HepG2 (cell line): ENCODE results near the gene BAG5.

ENCODE experiments used
- ADNP ChIP-seq: sonication (generic); formaldehyde crosslinking; IDR thresholded peaks from 2 replicates; pipeline ENCODE4 v1.4.0; 2020; ENCODE audit warnings: missing genetic modification reagents
- CREM ChIP-seq, 2 experiments: sonication (generic) in 1 of 2; formaldehyde crosslinking in 1 of 2; IDR thresholded peaks; 2 replicates each; pipeline versions ENCODE4 v1.4.0 to v1.6.1; 2016 to 2020; ENCODE audit warnings: antibody characterized with exemption in 1 of 2, mild to moderate bottlenecking in 1 of 2, missing genetic modification reagents in 1 of 2
- CTCF ChIP-seq: sonication (generic); formaldehyde crosslinking; IDR thresholded peaks from 2 replicates; pipeline ENCODE4 v1.5.0; 2020; ENCODE audit warnings: mild to moderate bottlenecking, missing genetic modification reagents, moderate library complexity
- IKZF4 ChIP-seq: sonication (generic); formaldehyde crosslinking; IDR thresholded peaks from 2 replicates; pipeline ENCODE4 v1.5.1; 2020; ENCODE audit warnings: borderline replicate concordance, mild to moderate bottlenecking, low read depth, missing genetic modification reagents; ENCODE audit errors: not compliant biosample characterization
- MTA1 ChIP-seq: sonication (generic); formaldehyde crosslinking; IDR thresholded peaks from 2 replicates; pipeline ENCODE4 v1.4.0; 2020; ENCODE audit warnings: missing genetic modification reagents, mild to moderate bottlenecking, borderline replicate concordance
- NCOR1 ChIP-seq: fragments of 200-600 bp; sonication (generic); IDR thresholded peaks from 2 replicates; pipeline ENCODE4 v1.7.0; 2017; ENCODE audit warnings: antibody characterized with exemption, low read length, borderline replicate concordance
- NFYB ChIP-seq: sonication (generic); formaldehyde crosslinking; IDR thresholded peaks from 2 replicates; pipeline ENCODE4 v1.4.0; 2020; ENCODE audit warnings: missing genetic modification reagents
- POLR2AphosphoS2 ChIP-seq: IDR thresholded peaks from 2 replicates; pipeline ENCODE4 v1.6.1; 2011; ENCODE audit warnings: low read depth, low read length, improper control_type of control experiment
- TF ChIP-seq, protein P1 (sequence below): sonication (generic); formaldehyde crosslinking; IDR thresholded peaks from 2 replicates; pipeline ENCODE4 v1.4.0; 2020; ENCODE audit warnings: missing genetic modification reagents
- TF ChIP-seq, protein P2 (sequence below): sonication (generic); formaldehyde crosslinking; IDR thresholded peaks from 2 replicates; pipeline ENCODE4 v1.4.0; 2020; ENCODE audit warnings: missing genetic modification reagents
- TF ChIP-seq, protein P3 (sequence below): sonication (generic); formaldehyde crosslinking; conservative IDR thresholded peaks from 2 replicates; pipeline ENCODE4 v1.4.0; 2020; ENCODE audit warnings: missing genetic modification reagents

GRCh38 chr14:103537175-103537990 is 25.1 kb downstream of the BAG5 start:
- TF ChIP-seq CREM (IDR thresholded peaks at IDR 0.05) (no peak), CREM (CRISPR knock-in tag; IDR thresholded peaks at IDR 0.05) (no peak), ADNP (CRISPR knock-in tag) (no peak), POLR2AphosphoS2 (0 out of 2 replicates have a peak, but pooled peaks have one; percentile 13), NCOR1 (no peak), CTCF (CRISPR knock-in tag) (no peak), NFYB (no peak), IKZF4 (CRISPR knock-in tag) (no peak), MTA1 (CRISPR knock-in tag) (no peak)
- TF ChIP-seq, protein P1, sequence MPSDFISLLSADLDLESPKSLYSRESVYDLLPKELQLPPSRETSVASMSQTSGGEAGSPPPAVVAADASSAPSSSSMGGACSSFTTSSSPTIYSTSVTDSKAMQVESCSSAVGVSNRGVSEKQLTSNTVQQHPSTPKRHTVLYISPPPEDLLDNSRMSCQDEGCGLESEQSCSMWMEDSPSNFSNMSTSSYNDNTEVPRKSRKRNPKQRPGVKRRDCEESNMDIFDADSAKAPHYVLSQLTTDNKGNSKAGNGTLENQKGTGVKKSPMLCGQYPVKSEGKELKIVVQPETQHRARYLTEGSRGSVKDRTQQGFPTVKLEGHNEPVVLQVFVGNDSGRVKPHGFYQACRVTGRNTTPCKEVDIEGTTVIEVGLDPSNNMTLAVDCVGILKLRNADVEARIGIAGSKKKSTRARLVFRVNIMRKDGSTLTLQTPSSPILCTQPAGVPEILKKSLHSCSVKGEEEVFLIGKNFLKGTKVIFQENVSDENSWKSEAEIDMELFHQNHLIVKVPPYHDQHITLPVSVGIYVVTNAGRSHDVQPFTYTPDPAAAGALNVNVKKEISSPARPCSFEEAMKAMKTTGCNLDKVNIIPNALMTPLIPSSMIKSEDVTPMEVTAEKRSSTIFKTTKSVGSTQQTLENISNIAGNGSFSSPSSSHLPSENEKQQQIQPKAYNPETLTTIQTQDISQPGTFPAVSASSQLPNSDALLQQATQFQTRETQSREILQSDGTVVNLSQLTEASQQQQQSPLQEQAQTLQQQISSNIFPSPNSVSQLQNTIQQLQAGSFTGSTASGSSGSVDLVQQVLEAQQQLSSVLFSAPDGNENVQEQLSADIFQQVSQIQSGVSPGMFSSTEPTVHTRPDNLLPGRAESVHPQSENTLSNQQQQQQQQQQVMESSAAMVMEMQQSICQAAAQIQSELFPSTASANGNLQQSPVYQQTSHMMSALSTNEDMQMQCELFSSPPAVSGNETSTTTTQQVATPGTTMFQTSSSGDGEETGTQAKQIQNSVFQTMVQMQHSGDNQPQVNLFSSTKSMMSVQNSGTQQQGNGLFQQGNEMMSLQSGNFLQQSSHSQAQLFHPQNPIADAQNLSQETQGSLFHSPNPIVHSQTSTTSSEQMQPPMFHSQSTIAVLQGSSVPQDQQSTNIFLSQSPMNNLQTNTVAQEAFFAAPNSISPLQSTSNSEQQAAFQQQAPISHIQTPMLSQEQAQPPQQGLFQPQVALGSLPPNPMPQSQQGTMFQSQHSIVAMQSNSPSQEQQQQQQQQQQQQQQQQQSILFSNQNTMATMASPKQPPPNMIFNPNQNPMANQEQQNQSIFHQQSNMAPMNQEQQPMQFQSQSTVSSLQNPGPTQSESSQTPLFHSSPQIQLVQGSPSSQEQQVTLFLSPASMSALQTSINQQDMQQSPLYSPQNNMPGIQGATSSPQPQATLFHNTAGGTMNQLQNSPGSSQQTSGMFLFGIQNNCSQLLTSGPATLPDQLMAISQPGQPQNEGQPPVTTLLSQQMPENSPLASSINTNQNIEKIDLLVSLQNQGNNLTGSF (CRISPR knock-in tag), result no peak
- TF ChIP-seq, protein P2, sequence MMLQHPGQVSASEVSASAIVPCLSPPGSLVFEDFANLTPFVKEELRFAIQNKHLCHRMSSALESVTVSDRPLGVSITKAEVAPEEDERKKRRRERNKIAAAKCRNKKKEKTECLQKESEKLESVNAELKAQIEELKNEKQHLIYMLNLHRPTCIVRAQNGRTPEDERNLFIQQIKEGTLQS (CRISPR knock-in tag), result no peak
- TF ChIP-seq, protein P3, sequence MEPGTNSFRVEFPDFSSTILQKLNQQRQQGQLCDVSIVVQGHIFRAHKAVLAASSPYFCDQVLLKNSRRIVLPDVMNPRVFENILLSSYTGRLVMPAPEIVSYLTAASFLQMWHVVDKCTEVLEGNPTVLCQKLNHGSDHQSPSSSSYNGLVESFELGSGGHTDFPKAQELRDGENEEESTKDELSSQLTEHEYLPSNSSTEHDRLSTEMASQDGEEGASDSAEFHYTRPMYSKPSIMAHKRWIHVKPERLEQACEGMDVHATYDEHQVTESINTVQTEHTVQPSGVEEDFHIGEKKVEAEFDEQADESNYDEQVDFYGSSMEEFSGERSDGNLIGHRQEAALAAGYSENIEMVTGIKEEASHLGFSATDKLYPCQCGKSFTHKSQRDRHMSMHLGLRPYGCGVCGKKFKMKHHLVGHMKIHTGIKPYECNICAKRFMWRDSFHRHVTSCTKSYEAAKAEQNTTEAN (CRISPR knock-in tag), result no peak
